ENCODE measurements around the gene TWIST2.

The TWIST2 gene

DNA sequence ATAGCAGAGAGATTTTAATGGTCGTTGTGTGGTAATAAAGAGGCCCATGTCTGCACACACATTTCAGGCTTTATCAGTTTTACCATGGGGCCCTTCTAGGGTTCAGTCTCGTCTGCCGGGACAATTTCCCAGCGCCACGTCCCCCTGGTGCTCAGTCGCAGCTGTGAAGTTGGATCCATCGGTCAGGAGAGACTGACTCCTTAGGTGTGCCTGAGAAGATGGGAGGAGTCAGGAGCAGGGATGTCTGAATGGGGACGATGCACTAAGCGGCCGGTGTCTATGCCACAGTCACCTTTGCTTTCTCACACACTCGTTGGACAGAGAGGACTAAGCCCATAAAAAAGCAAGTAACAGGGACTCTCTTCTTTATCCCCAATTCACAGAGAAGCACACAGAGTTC is 71.4 kb downstream of the TWIST2 start:
- no peak for TF ChIP-seq CTCF (IDR thresholded peaks at IDR 0.05)
- no peak for DNase-seq
- H3K9me3 Mint-ChIP-seq = peaks cover 15% of the 10 kb centered on the region
- peaks cover 28% of the 10 kb centered on the region for H3K27me3 Mint-ChIP-seq (ENCODE audit: low read depth, poor library complexity)
- H3K4me3 Mint-ChIP-seq = no peak overlapping the region
- no peaks in the 10 kb centered on the region for H3K36me3 Mint-ChIP-seq (ENCODE audit: low read depth)
- no peak overlapping the region for H3K27ac Mint-ChIP-seq
- peaks cover 38% of the 10 kb centered on the region for H3K4me1 Mint-ChIP-seq

DNA sequence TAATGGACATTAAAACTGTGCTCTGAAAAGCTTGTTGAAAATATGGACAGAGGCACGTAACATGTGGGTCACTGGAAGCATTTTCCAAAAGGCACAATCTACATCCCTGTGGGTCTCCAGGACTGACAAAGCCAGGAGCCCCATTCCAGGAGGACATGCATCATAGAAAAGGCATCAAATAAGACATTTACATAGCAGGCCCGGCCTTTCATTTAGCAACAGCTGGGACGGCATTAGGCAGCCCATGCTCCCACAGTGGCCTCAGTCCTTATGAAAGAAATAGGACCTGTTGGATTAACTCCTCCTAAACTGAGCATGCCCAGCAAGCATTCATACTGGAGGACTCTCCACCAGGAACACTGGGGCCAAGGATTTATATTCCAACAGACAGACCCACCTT is 72.2 kb downstream of the TWIST2 start:
- Mint-ChIP-seq H3K4me1 (peaks cover 45% of the 10 kb centered on the region), H3K4me3 (no peak overlapping the region), H3K36me3 (ENCODE audit: low read depth) (no peaks in the 10 kb centered on the region), H3K27me3 (ENCODE audit: low read depth, poor library complexity) (peaks cover 30% of the 10 kb centered on the region), H3K9me3 (peaks cover 8% of the 10 kb centered on the region), H3K27ac (no peak overlapping the region)
- TF ChIP-seq CTCF (IDR thresholded peaks at IDR 0.05) = no peak
- no peak for DNase-seq

DNA sequence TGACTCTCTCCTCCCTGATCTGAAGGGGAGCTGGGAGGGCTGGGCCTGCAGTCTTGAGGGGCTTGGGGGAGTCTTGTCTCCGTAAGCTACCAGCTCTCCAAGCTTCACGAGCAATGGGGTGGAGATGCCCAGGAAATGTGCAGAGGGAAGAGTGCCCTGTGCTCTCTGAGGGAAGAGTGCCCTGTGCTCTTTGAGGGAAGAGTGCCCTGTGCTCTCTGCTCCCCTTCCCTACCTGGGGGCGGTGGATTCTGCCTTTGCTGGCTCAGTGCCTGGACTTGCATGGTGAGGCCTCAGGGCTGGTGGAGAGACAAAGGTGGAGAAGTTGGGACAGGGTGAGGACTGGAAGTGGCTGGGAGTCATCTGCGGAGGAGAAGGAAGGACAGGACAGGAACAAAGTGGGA is 72.7 kb downstream of the TWIST2 start:
- Mint-ChIP-seq H3K4me1 (peaks cover 51% of the 10 kb centered on the region), H3K27ac (no peak overlapping the region), H3K4me3 (no peak overlapping the region), H3K27me3 (ENCODE audit: low read depth, poor library complexity) (peaks cover 30% of the 10 kb centered on the region), H3K36me3 (ENCODE audit: low read depth) (no peaks in the 10 kb centered on the region), H3K9me3 (peaks cover 4% of the 10 kb centered on the region)
- no peak for DNase-seq
- no peak for TF ChIP-seq CTCF (IDR thresholded peaks at IDR 0.05)

- DNase-seq = no peak
- peaks cover 30% of the 10 kb centered on the region for H3K27me3 Mint-ChIP-seq (ENCODE audit: low read depth, poor library complexity)
- H3K4me3 Mint-ChIP-seq = no peak overlapping the region
- H3K27ac Mint-ChIP-seq = no peak overlapping the region
- H3K9me3 Mint-ChIP-seq = no peaks in the 10 kb centered on the region
- H3K4me1 Mint-ChIP-seq = peaks cover 53% of the 10 kb centered on the region
- H3K36me3 Mint-ChIP-seq (ENCODE audit: low read depth) = no peaks in the 10 kb centered on the region
- no peak for TF ChIP-seq CTCF (IDR thresholded peaks at IDR 0.05)
Observed at GRCh38 chr2:238921259-238921658, 73.4 kb downstream of the TWIST2 start.

DNA sequence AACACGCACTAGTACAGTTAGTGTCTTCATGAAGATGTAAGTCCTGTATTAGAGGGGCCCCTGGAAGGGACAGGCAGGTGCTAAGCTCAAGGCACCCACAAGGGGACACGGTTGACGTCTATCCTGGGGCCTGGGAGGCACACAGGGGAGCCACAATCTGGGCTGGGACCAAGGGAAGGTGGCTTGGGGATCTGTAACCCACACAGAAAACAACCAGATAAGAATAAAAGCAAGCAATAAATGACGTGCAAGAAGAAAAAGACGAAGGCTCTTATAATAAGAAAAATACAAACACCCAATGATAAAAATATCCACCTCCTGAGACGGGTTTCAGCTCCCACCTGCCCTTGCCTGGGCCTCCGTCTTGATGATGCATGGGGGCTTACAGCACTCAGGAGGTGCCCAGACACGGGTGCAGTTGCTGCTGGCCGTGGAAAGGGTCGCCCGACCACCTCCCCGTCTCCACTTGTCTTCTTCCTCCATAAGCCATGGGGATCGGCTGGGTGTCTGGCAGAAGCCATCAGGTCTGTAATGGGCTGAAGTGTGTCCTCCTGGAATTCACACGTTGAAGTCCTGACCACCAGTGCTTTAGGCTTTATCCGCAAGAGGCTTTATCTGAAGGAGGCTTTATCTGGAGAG is 73.9 kb downstream of the TWIST2 start:
- no peak for DNase-seq
- no peak overlapping the region for H3K4me3 Mint-ChIP-seq
- H3K27ac Mint-ChIP-seq = no peak overlapping the region
- TF ChIP-seq CTCF (IDR thresholded peaks at IDR 0.05) = no peak
- H3K4me1 Mint-ChIP-seq = peaks cover 57% of the 10 kb centered on the region
- no peaks in the 10 kb centered on the region for H3K9me3 Mint-ChIP-seq
- H3K36me3 Mint-ChIP-seq (ENCODE audit: low read depth) = no peaks in the 10 kb centered on the region
- H3K27me3 Mint-ChIP-seq (ENCODE audit: low read depth, poor library complexity) = peaks cover 30% of the 10 kb centered on the region

- H3K4me1 Mint-ChIP-seq = peaks cover 57% of the 10 kb centered on the region
- no peak overlapping the region for H3K27ac Mint-ChIP-seq
- TF ChIP-seq CTCF (IDR thresholded peaks at IDR 0.05) = no peak
- no peaks in the 10 kb centered on the region for H3K36me3 Mint-ChIP-seq (ENCODE audit: low read depth)
- H3K27me3 Mint-ChIP-seq (ENCODE audit: low read depth, poor library complexity) = peaks cover 28% of the 10 kb centered on the region
- no peak overlapping the region for H3K4me3 Mint-ChIP-seq
- H3K9me3 Mint-ChIP-seq = no peaks in the 10 kb centered on the region
- DNase-seq = no peak
Observed at GRCh38 chr2:238922435-238922834, 74.5 kb downstream of the TWIST2 start.
